Measurements from ENCODE around the gene PRPS2. TPM values are rescaled to one million over a fixed set of nuclear protein-coding genes. Genes with fewer than 3 reads are reported as not detected.
A peak's percentile ranks its signal among the peaks of the same experiment; 100 is the strongest.

The PRPS2 gene
- polyA plus RNA-seq, 1 donor (not counting 4 experiments of a cell fraction or from before 2014, with no cell fraction given), result 28.4 TPM

GRCh38 chrX:12770440-12770839, 20.8 kb upstream of the PRPS2 start:
- no peak overlapping the region for H3K4me3 ChIP-seq (ENCODE audit: control insufficient read depth in 2 of 3, extremely low read depth in 1 of 3, insufficient read depth in 2 of 3, low read depth in 1 of 3, low read length in 3 of 3)

GRCh38 chrX:12771445-12772069, 19.7 kb upstream of the PRPS2 start:
- dilution Hi-C loops (cut with MboI; ENCODE audit: extremely low pct_ligation_motif_present, low sequenced_read_pairs), result no loop called here

More at GRCh38 chrX:12770440-12770839, 20.8 kb upstream of the PRPS2 start:
- dilution Hi-C loops (cut with MboI; ENCODE audit: extremely low pct_ligation_motif_present, low sequenced_read_pairs), result no loop called here
- H3K9me3 ChIP-seq (ENCODE audit: control insufficient read depth, low read depth, low read length), result no peaks in the 10 kb centered on the region
- DNase-seq (ENCODE audit: low read depth, low spot score) (no peak), FAIRE-seq (no peak)
- H2AFZ ChIP-seq (ENCODE audit: control insufficient read depth, low read length), result no peak overlapping the region
- no peaks in the 10 kb centered on the region for H3K4me1 ChIP-seq (ENCODE audit: control insufficient read depth, extremely low read depth, insufficient read depth, low read length)
- no peak for TF ChIP-seq EZH2 (IDR thresholded peaks at IDR 0.05; ENCODE audit: low read length)
- TF ChIP-seq, protein P1, sequence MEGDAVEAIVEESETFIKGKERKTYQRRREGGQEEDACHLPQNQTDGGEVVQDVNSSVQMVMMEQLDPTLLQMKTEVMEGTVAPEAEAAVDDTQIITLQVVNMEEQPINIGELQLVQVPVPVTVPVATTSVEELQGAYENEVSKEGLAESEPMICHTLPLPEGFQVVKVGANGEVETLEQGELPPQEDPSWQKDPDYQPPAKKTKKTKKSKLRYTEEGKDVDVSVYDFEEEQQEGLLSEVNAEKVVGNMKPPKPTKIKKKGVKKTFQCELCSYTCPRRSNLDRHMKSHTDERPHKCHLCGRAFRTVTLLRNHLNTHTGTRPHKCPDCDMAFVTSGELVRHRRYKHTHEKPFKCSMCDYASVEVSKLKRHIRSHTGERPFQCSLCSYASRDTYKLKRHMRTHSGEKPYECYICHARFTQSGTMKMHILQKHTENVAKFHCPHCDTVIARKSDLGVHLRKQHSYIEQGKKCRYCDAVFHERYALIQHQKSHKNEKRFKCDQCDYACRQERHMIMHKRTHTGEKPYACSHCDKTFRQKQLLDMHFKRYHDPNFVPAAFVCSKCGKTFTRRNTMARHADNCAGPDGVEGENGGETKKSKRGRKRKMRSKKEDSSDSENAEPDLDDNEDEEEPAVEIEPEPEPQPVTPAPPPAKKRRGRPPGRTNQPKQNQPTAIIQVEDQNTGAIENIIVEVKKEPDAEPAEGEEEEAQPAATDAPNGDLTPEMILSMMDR (optimal IDR thresholded peaks at IDR 0.05 in 1 of 3, IDR thresholded peaks at IDR 0.05 in 1 of 3, conservative IDR thresholded peaks at IDR 0.05 in 1 of 3; ENCODE audit: extremely low read depth in 1 of 3, insufficient read depth in 2 of 3, low read length in 3 of 3), result peak in 2 of 3 experiments; percentile 11 to 33
- no peaks in the 10 kb centered on the region for H3K27me3 ChIP-seq (ENCODE audit: control insufficient read depth, extremely low read depth, insufficient read depth, low read length)
- no peaks in the 10 kb centered on the region for H4K20me1 ChIP-seq (ENCODE audit: control insufficient read depth, extremely low read depth, insufficient read depth, low read length)
- H3K27ac ChIP-seq (ENCODE audit: control insufficient read depth, insufficient read depth, low read length), result no peak overlapping the region
- no peaks in the 10 kb centered on the region for H3K79me2 ChIP-seq (ENCODE audit: control insufficient read depth, insufficient read depth, low read length)
- H3K4me2 ChIP-seq (ENCODE audit: control insufficient read depth, extremely low read depth, insufficient read depth, low read depth, low read length), result no peak overlapping the region
- no peaks in the 10 kb centered on the region for H3K9me1 ChIP-seq (ENCODE audit: control insufficient read depth, extremely low read depth, insufficient read depth, low read length)
- H3K36me3 ChIP-seq (ENCODE audit: control insufficient read depth in 2 of 2, extremely low read depth in 1 of 2, insufficient read depth in 2 of 2, low read length in 2 of 2), result no peaks in the 10 kb centered on the region
- H3K9ac ChIP-seq (ENCODE audit: control insufficient read depth, extremely low read depth, insufficient read depth, low read length), result no peak overlapping the region

More at GRCh38 chrX:12771445-12772069, 19.7 kb upstream of the PRPS2 start:
- Histone ChIP-seq H3K27ac (ENCODE audit: control insufficient read depth, insufficient read depth, low read length) (no peak overlapping the region), H4K20me1 (ENCODE audit: control insufficient read depth, extremely low read depth, insufficient read depth, low read length) (no peaks in the 10 kb centered on the region), H2AFZ (ENCODE audit: control insufficient read depth, low read length) (no peak overlapping the region), H3K4me3 (ENCODE audit: control insufficient read depth in 2 of 3, extremely low read depth in 1 of 3, insufficient read depth in 2 of 3, low read depth in 1 of 3, low read length in 3 of 3) (no peak overlapping the region), H3K4me1 (ENCODE audit: control insufficient read depth, extremely low read depth, insufficient read depth, low read length) (no peaks in the 10 kb centered on the region), H3K36me3 (ENCODE audit: control insufficient read depth in 2 of 2, extremely low read depth in 1 of 2, insufficient read depth in 2 of 2, low read length in 2 of 2) (no peaks in the 10 kb centered on the region), H3K9ac (ENCODE audit: control insufficient read depth, extremely low read depth, insufficient read depth, low read length) (no peak overlapping the region), H3K4me2 (ENCODE audit: control insufficient read depth, extremely low read depth, insufficient read depth, low read depth, low read length) (no peak overlapping the region), H3K79me2 (ENCODE audit: control insufficient read depth, insufficient read depth, low read length) (no peaks in the 10 kb centered on the region), H3K27me3 (ENCODE audit: control insufficient read depth, extremely low read depth, insufficient read depth, low read length) (no peaks in the 10 kb centered on the region), H3K9me1 (ENCODE audit: control insufficient read depth, extremely low read depth, insufficient read depth, low read length) (no peaks in the 10 kb centered on the region), H3K9me3 (ENCODE audit: control insufficient read depth, low read depth, low read length) (no peaks in the 10 kb centered on the region)
- FAIRE-seq (no peak), DNase-seq (ENCODE audit: low read depth, low spot score) (no peak)
- TF ChIP-seq, protein P1 (optimal IDR thresholded peaks at IDR 0.05 in 1 of 3, IDR thresholded peaks at IDR 0.05 in 1 of 3, conservative IDR thresholded peaks at IDR 0.05 in 1 of 3; ENCODE audit: extremely low read depth in 1 of 3, insufficient read depth in 2 of 3, low read length in 3 of 3), result peak; percentile 56 to 87 (median 81)
- no peak for TF ChIP-seq EZH2 (IDR thresholded peaks at IDR 0.05; ENCODE audit: low read length)
